ENCODE measurements around the gene TNIP3. TPM values are rescaled to one million over a fixed set of nuclear protein-coding genes. Genes with fewer than 3 reads are reported as not detected.

TNIP3 gene
- total and polyA plus RNA-seq, 9 donors: 0.05 to 0.60 (median 0.15) TPM; not detected in 4

- H3K4me3 ChIP-seq: no peak overlapping the region
- no peaks in the 10 kb centered on the region for H3K27me3 ChIP-seq
- TF ChIP-seq EP300 (IDR thresholded peaks at IDR 0.05) (no peak), POLR2A (IDR thresholded peaks at IDR 0.05) (no peak), CTCF (IDR thresholded peaks at IDR 0.05) (no peak)
- no peaks in the 10 kb centered on the region for H3K36me3 ChIP-seq
- WGBS, 3 donors: 83 to 89% (median 89%) methylated on average over 5 of the region's 5 CpGs
- H3K9me3 ChIP-seq: no peaks in the 10 kb centered on the region
- no peaks in the 10 kb centered on the region for H3K4me1 ChIP-seq (ENCODE audit: insufficient read depth)
- DNase-seq: no peak
- intact Hi-C loops (cut with DNase I): no loop called here
- no peak overlapping the region for H3K27ac ChIP-seq
These were observed 23.2 kb downstream of the TNIP3 start for GRCh38 chr4:121140716-121141460.

- no peak for TF ChIP-seq EP300 (IDR thresholded peaks at IDR 0.05)
- TF ChIP-seq POLR2A (IDR thresholded peaks at IDR 0.05): no peak
- no peak for TF ChIP-seq CTCF (IDR thresholded peaks at IDR 0.05)
- no peak for DNase-seq
- no peak overlapping the region for H3K4me3 ChIP-seq
- no peak overlapping the region for H3K27ac ChIP-seq
- H3K27me3 ChIP-seq: no peaks in the 10 kb centered on the region
- intact Hi-C loops (cut with DNase I): no loop called here
- no peaks in the 10 kb centered on the region for H3K9me3 ChIP-seq
- H3K4me1 ChIP-seq (ENCODE audit: insufficient read depth): no peaks in the 10 kb centered on the region
- 76 to 82% (median 77%) methylated on average over 7 of the region's 7 CpGs for WGBS, 3 donors
- no peaks in the 10 kb centered on the region for H3K36me3 ChIP-seq
These were observed 24.4 kb downstream of the TNIP3 start for GRCh38 chr4:121139533-121140222.

- TF ChIP-seq CTCF (IDR thresholded peaks at IDR 0.05) (no peak), EP300 (IDR thresholded peaks at IDR 0.05) (no peak), POLR2A (IDR thresholded peaks at IDR 0.05) (no peak)
- 35 to 68% (median 45%) methylated on average over 5 of the region's 5 CpGs for WGBS, 3 donors
- Histone ChIP-seq H3K9me3 (no peaks in the 10 kb centered on the region), H3K27ac (no peak overlapping the region), H3K4me3 (no peak overlapping the region), H3K4me1 (ENCODE audit: insufficient read depth) (no peaks in the 10 kb centered on the region), H3K27me3 (no peaks in the 10 kb centered on the region), H3K36me3 (no peaks in the 10 kb centered on the region)
- no peak for DNase-seq
- intact Hi-C loops (cut with DNase I): no loop called here
These were observed 25.9 kb downstream of the TNIP3 start for GRCh38 chr4:121138039-121138825.

- TF ChIP-seq EP300 (IDR thresholded peaks at IDR 0.05): no peak
- DNase-seq: no peak
- Histone ChIP-seq H3K9me3 (no peaks in the 10 kb centered on the region), H3K4me1 (ENCODE audit: insufficient read depth) (no peaks in the 10 kb centered on the region), H3K27me3 (no peaks in the 10 kb centered on the region), H3K27ac (no peak overlapping the region), H3K36me3 (no peaks in the 10 kb centered on the region), H3K4me3 (no peak overlapping the region)
- intact Hi-C loops (cut with DNase I): no loop called here
- 73 to 76% (median 76%) methylated on average over 4 of the region's 4 CpGs for WGBS, 3 donors
These were observed 33.8 kb downstream of the TNIP3 start for GRCh38 chr4:121130326-121130660.

All from ovary (tissue), 9 donors.